ENCODE data around the gene LRMDA. TPM values are rescaled to one million over a fixed set of nuclear protein-coding genes. Genes with fewer than 3 reads are reported as not detected.
A peak's percentile ranks its signal among the peaks of the same experiment; 100 is the strongest.

LRMDA gene
- total RNA-seq (not detected), polyA plus RNA-seq (not detected)

GRCh38 chr10:75431180-75432111 lies at the start of gene LRMDA:
Gene LRMDA, plus strand, starts transcription at chr10:75431624.
- Histone ChIP-seq H3K4me1 (ENCODE audit: insufficient read depth, low read length) (no peaks in the 10 kb centered on the region), H3K27me3 (ENCODE audit: insufficient read depth, low read length) (no peaks in the 10 kb centered on the region), H3K9me3 (ENCODE audit: control insufficient read depth in 1 of 2, low read length in 2 of 2) (no peaks in the 10 kb centered on the region), H3K27ac (ENCODE audit: low read depth, low read length) (no peak within 1 kb of the TSS), H3K36me3 (ENCODE audit: insufficient read depth, low read length) (no peaks in the 10 kb centered on the region), H3K4me3 (ENCODE audit: low read length in 2 of 2) (no peak within 1 kb of the TSS)
- peak within 1 kb of the TSS in 1 of 7 donors; percentile 66 for H3K27ac Mint-ChIP-seq
- intact Hi-C loops (cut with micrococcal nuclease) = no loop called here
- POLR2A ChIA-PET (ENCODE audit: partially characterized antibody) = no interaction called here
- DNase-seq = no peak
- no peaks in the 10 kb centered on the region for H3K36me3 Mint-ChIP-seq
- H3K9me3 Mint-ChIP-seq = peaks cover 0 to 2% (median 0%) of the 10 kb centered on the region in 8 donors
- H3K27me3 Mint-ChIP-seq = peaks cover 30 to 46% of the 10 kb centered on the region in 2 donors
- peak within 1 kb of the TSS in 4 of 8 donors; percentile 46 to 61 (median 50) for H3K4me3 Mint-ChIP-seq
- CTCF ChIA-PET (ENCODE audit: partially characterized antibody) = no interaction called here
- H3K4me1 Mint-ChIP-seq = peaks cover 0 to 4% (median 2%) of the 10 kb centered on the region in 4 donors

DNA sequence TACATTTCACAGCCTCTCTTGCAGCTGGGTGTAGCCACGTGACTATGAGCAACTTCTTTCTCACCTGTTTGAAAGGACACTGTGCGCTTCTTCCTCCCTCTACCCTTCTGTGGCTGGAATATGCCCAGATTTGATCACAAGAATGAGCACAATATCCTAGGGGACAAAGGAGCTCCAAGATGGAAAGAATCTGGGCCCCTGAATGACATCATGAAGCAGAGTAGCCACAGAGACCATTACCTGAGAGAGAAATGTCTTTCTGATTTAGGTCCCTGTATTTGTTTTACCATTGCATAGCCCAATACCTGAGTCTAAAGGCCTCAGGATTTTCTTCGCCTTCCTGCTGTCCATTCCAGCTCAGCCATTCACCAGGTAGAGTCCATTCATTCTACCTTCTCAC lies 45.3 kb upstream of the LRMDA start:
- Mint-ChIP-seq H3K4me3 (no peak overlapping the region), H3K27me3 (peaks cover 3 to 27% of the 10 kb centered on the region in 2 donors), H3K36me3 (no peaks in the 10 kb centered on the region), H3K9me3 (peaks cover 0 to 6% (median 0%) of the 10 kb centered on the region in 8 donors), H3K4me1 (no peaks in the 10 kb centered on the region), H3K27ac (no peak overlapping the region)
- Histone ChIP-seq H3K4me3 (ENCODE audit: low read length in 2 of 2) (no peak overlapping the region), H3K27ac (ENCODE audit: low read depth, low read length) (no peak overlapping the region), H3K9me3 (ENCODE audit: control insufficient read depth in 1 of 2, low read length in 2 of 2) (no peaks in the 10 kb centered on the region), H3K36me3 (ENCODE audit: insufficient read depth, low read length) (no peaks in the 10 kb centered on the region), H3K4me1 (ENCODE audit: insufficient read depth, low read length) (no peaks in the 10 kb centered on the region), H3K27me3 (ENCODE audit: insufficient read depth, low read length) (no peaks in the 10 kb centered on the region)
- no peak for DNase-seq
- POLR2A ChIA-PET (ENCODE audit: partially characterized antibody) = no interaction called here
- intact Hi-C loops (cut with micrococcal nuclease) = no loop called here
- CTCF ChIA-PET (ENCODE audit: partially characterized antibody) = no interaction called here

DNA sequence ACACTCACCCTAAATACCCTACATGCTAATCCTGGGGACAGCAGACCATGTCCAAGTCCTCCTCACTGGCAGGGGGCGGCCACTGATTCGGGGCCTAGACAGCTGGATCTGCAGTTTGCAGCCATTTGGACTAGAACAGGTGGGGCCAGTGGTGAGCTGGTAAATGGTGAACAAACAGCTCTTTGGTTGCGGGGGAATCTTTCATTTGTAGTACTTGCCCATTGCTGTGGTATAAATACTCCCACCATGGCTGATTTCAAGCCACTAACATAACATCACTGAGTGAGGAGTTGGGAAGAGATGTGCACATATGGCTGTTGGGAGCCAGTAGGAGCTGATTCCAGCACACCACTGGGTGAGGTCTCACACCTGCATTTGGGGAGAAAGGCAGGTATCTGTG lies 43.3 kb upstream of the LRMDA start:
- Mint-ChIP-seq H3K4me1 (no peaks in the 10 kb centered on the region), H3K36me3 (no peaks in the 10 kb centered on the region), H3K9me3 (peaks cover 0 to 6% (median 1%) of the 10 kb centered on the region in 8 donors), H3K27ac (no peak overlapping the region), H3K27me3 (peaks cover 13 to 37% of the 10 kb centered on the region in 2 donors), H3K4me3 (no peak overlapping the region)
- no peaks in the 10 kb centered on the region for H3K36me3 ChIP-seq (ENCODE audit: insufficient read depth, low read length)
- CTCF ChIA-PET (ENCODE audit: partially characterized antibody) = no interaction called here
- no peak for DNase-seq
- H3K27me3 ChIP-seq (ENCODE audit: insufficient read depth, low read length) = no peaks in the 10 kb centered on the region
- no peaks in the 10 kb centered on the region for H3K4me1 ChIP-seq (ENCODE audit: insufficient read depth, low read length)
- POLR2A ChIA-PET (ENCODE audit: partially characterized antibody) = no interaction called here
- no peak overlapping the region for H3K27ac ChIP-seq (ENCODE audit: low read depth, low read length)
- intact Hi-C loops (cut with micrococcal nuclease) = no loop called here
- H3K9me3 ChIP-seq (ENCODE audit: control insufficient read depth in 1 of 2, low read length in 2 of 2) = no peaks in the 10 kb centered on the region
- H3K4me3 ChIP-seq (ENCODE audit: low read length in 2 of 2) = no peak overlapping the region

GRCh38 chr10:75390178-75390577 lies 41.2 kb upstream of the LRMDA start:
- H3K27me3 ChIP-seq (ENCODE audit: insufficient read depth, low read length) = peaks cover 12% of the 10 kb centered on the region
- H3K36me3 ChIP-seq (ENCODE audit: insufficient read depth, low read length) = no peaks in the 10 kb centered on the region
- H3K9me3 ChIP-seq (ENCODE audit: control insufficient read depth in 1 of 2, low read length in 2 of 2) = no peaks in the 10 kb centered on the region
- ChIA-PET POLR2A (ENCODE audit: partially characterized antibody) (no interaction called here), CTCF (ENCODE audit: partially characterized antibody) (no interaction called here)
- no peak overlapping the region for H3K27ac ChIP-seq (ENCODE audit: low read depth, low read length)
- Mint-ChIP-seq H3K27me3 (peaks cover 23 to 45% of the 10 kb centered on the region in 2 donors), H3K4me3 (no peak overlapping the region), H3K4me1 (peaks cover 2 to 10% (median 6%) of the 10 kb centered on the region in 4 donors), H3K36me3 (no peaks in the 10 kb centered on the region), H3K9me3 (peaks cover 0 to 8% (median 1%) of the 10 kb centered on the region in 8 donors), H3K27ac (no peak overlapping the region)
- H3K4me1 ChIP-seq (ENCODE audit: insufficient read depth, low read length) = no peaks in the 10 kb centered on the region
- H3K4me3 ChIP-seq (ENCODE audit: low read length in 2 of 2) = no peak overlapping the region
- no peak for DNase-seq
- intact Hi-C loops (cut with micrococcal nuclease) = no loop called here

- Histone ChIP-seq H3K4me3 (ENCODE audit: low read length in 2 of 2) (no peak overlapping the region), H3K9me3 (ENCODE audit: control insufficient read depth in 1 of 2, low read length in 2 of 2) (no peaks in the 10 kb centered on the region), H3K4me1 (ENCODE audit: insufficient read depth, low read length) (peaks cover 4% of the 10 kb centered on the region), H3K36me3 (ENCODE audit: insufficient read depth, low read length) (no peaks in the 10 kb centered on the region), H3K27ac (ENCODE audit: low read depth, low read length) (no peak overlapping the region), H3K27me3 (ENCODE audit: insufficient read depth, low read length) (peaks cover 12% of the 10 kb centered on the region)
- CTCF ChIA-PET (ENCODE audit: partially characterized antibody) = no interaction called here
- Mint-ChIP-seq H3K36me3 (no peaks in the 10 kb centered on the region), H3K4me1 (peaks cover 2 to 10% (median 6%) of the 10 kb centered on the region in 4 donors), H3K27ac (no peak overlapping the region), H3K9me3 (peaks cover 0 to 6% (median 0%) of the 10 kb centered on the region in 8 donors), H3K4me3 (no peak overlapping the region), H3K27me3 (peaks cover 26 to 39% of the 10 kb centered on the region in 2 donors)
- intact Hi-C loops (cut with micrococcal nuclease) = no loop called here
- POLR2A ChIA-PET (ENCODE audit: partially characterized antibody) = no interaction called here
- DNase-seq = no peak
Measured at GRCh38 chr10:75392271-75392670, 39.2 kb upstream of the LRMDA start.

DNA sequence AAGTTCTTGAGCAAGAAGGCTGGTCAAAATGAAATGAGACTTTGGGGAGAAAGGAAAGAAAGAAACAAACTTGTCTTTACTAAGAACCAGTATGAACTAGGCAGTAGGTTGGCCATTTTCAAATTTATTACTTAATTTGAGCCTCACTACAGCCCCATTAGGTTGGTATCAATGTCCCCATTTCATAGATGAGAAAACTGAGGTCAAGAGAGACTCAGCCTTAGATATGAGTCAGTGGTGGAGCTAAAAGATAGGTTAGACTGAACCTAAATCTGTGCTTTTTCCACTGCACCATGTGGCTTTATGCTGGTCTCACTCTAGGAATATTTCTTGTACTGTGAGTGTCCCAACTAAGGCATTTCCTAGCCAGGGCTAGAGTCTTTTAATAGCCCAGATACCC lies 38.7 kb upstream of the LRMDA start:
- Mint-ChIP-seq H3K4me1 (peaks cover 2 to 10% (median 6%) of the 10 kb centered on the region in 4 donors), H3K9me3 (peaks cover 0 to 6% (median 0%) of the 10 kb centered on the region in 8 donors), H3K27ac (no peak overlapping the region), H3K27me3 (peaks cover 26 to 40% of the 10 kb centered on the region in 2 donors), H3K36me3 (no peaks in the 10 kb centered on the region), H3K4me3 (no peak overlapping the region)
- ChIA-PET CTCF (ENCODE audit: partially characterized antibody) (no interaction called here), POLR2A (ENCODE audit: partially characterized antibody) (no interaction called here)
- Histone ChIP-seq H3K27ac (ENCODE audit: low read depth, low read length) (no peak overlapping the region), H3K36me3 (ENCODE audit: insufficient read depth, low read length) (no peaks in the 10 kb centered on the region), H3K27me3 (ENCODE audit: insufficient read depth, low read length) (peaks cover 16% of the 10 kb centered on the region), H3K4me1 (ENCODE audit: insufficient read depth, low read length) (peaks cover 4% of the 10 kb centered on the region), H3K9me3 (ENCODE audit: control insufficient read depth in 1 of 2, low read length in 2 of 2) (no peaks in the 10 kb centered on the region), H3K4me3 (ENCODE audit: low read length in 2 of 2) (no peak overlapping the region)
- DNase-seq = no peak
- intact Hi-C loops (cut with micrococcal nuclease) = no loop called here

GRCh38 chr10:75394221-75394620 lies 37.2 kb upstream of the LRMDA start:
- Histone ChIP-seq H3K27ac (ENCODE audit: low read depth, low read length) (no peak overlapping the region), H3K27me3 (ENCODE audit: insufficient read depth, low read length) (peaks cover 19% of the 10 kb centered on the region), H3K4me1 (ENCODE audit: insufficient read depth, low read length) (peaks cover 4% of the 10 kb centered on the region), H3K9me3 (ENCODE audit: control insufficient read depth in 1 of 2, low read length in 2 of 2) (no peaks in the 10 kb centered on the region), H3K36me3 (ENCODE audit: insufficient read depth, low read length) (no peaks in the 10 kb centered on the region), H3K4me3 (ENCODE audit: low read length in 2 of 2) (no peak overlapping the region)
- peaks cover 0 to 6% (median 0%) of the 10 kb centered on the region in 8 donors for H3K9me3 Mint-ChIP-seq
- ChIA-PET CTCF (ENCODE audit: partially characterized antibody) (no interaction called here), POLR2A (ENCODE audit: partially characterized antibody) (no interaction called here)
- peaks cover 2 to 10% (median 6%) of the 10 kb centered on the region in 4 donors for H3K4me1 Mint-ChIP-seq
- H3K27me3 Mint-ChIP-seq = peaks cover 29 to 41% of the 10 kb centered on the region in 2 donors
- no peaks in the 10 kb centered on the region for H3K36me3 Mint-ChIP-seq
- no peak for DNase-seq
- intact Hi-C loops (cut with micrococcal nuclease) = no loop called here
- peak overlapping the region in 1 of 8 donors; percentile 46 for H3K4me3 Mint-ChIP-seq
- H3K27ac Mint-ChIP-seq = no peak overlapping the region
